Measurements from ENCODE around the gene MTERF1. TPM values are rescaled to one million over a fixed set of nuclear protein-coding genes. Genes with fewer than 3 reads are reported as not detected.

Gene MTERF1
- total and polyA plus RNA-seq, 2 experiments from 2014 or later = 14.5 to 19.7 TPM

GRCh38 chr7:91865511-91865910 is 15.0 kb downstream of the MTERF1 start:
- no peak for DNase-seq (ENCODE audit: low spot score)
- Histone ChIP-seq H3K4me2 (no peak overlapping the region), H4K20me1 (replicated peaks; ENCODE audit: insufficient read depth) (no peaks in the 10 kb centered on the region; the same call in 1 of the 2 replicates), H3K27ac (ENCODE audit: low read depth) (no peak overlapping the region), H2AFZ (no peak overlapping the region), H3F3A (replicated peaks; ENCODE audit: low read depth) (no peaks in the 10 kb centered on the region), H3K9me2 (ENCODE audit: insufficient read depth) (no peaks in the 10 kb centered on the region), H3K4me3 (no peak overlapping the region), H3K79me2 (replicated peaks; ENCODE audit: insufficient read depth) (no peaks in the 10 kb centered on the region), H3K27me3 (ENCODE audit: insufficient read depth) (no peaks in the 10 kb centered on the region), H3K4me1 (ENCODE audit: insufficient read depth) (no peaks in the 10 kb centered on the region), H3K36me3 (ENCODE audit: insufficient read depth) (no peaks in the 10 kb centered on the region)
- no peaks in the 10 kb centered on the region for H3K9me3 Mint-ChIP-seq
- no peak overlapping the region for H3K4me3 Mint-ChIP-seq
- no peaks in the 10 kb centered on the region for H3K4me1 Mint-ChIP-seq
- no peaks in the 10 kb centered on the region for H3K36me3 Mint-ChIP-seq (ENCODE audit: low read depth)
- peaks cover 1% of the 10 kb centered on the region for H3K27me3 Mint-ChIP-seq (ENCODE audit: insufficient read depth, low read depth, poor library complexity)
- no peak for ATAC-seq
- H3K27ac Mint-ChIP-seq = no peak overlapping the region
- no peak for TF ChIP-seq JUNB (IDR thresholded peaks at IDR 0.05; ENCODE audit: unreplicated experiment)
- TF ChIP-seq ZNF331 (CRISPR knock-in tag; IDR thresholded peaks at IDR 0.05; ENCODE audit: low read depth) = no peak
- no peak for TF ChIP-seq NANOG (IDR thresholded peaks at IDR 0.05; ENCODE audit: borderline replicate concordance)
- TF ChIP-seq EZH2phosphoT487 (IDR thresholded peaks at IDR 0.05; ENCODE audit: unreplicated experiment) = no peak
- no peak for TF ChIP-seq STAT1 (IDR thresholded peaks at IDR 0.05; ENCODE audit: unreplicated experiment)
- no peak for TF ChIP-seq ETS1 (IDR thresholded peaks at IDR 0.05)
- TF ChIP-seq CTCF (conservative IDR thresholded peaks at IDR 0.05; ENCODE audit: low read depth in 2 of 2) = no peak
- TF ChIP-seq ZNF462 (CRISPR knock-in tag; IDR thresholded peaks at IDR 0.05) = no peak
- TF ChIP-seq ZNF114 (CRISPR knock-in tag; IDR thresholded peaks at IDR 0.05) = no peak
- TF ChIP-seq CREB1 (CRISPR knock-in tag; IDR thresholded peaks at IDR 0.05; ENCODE audit: low read depth) = no peak
- no peak for TF ChIP-seq EZH2 (IDR thresholded peaks at IDR 0.05; ENCODE audit: low read depth, unreplicated experiment)
- no peak for TF ChIP-seq POLR2AphosphoS5 (IDR thresholded peaks at IDR 0.05; ENCODE audit: low read depth)
- no peak for TF ChIP-seq REST (IDR thresholded peaks at IDR 0.05; ENCODE audit: unreplicated experiment)
